Stomach smooth muscle (tissue), 2 donors: ENCODE results near the gene PPP1R12B.
"Not testable (repeated sequence)": the region's sequence is repeated elsewhere in the genome, so short reads cannot be mapped to it uniquely, and the experiment has no call there.

Source experiments
- H3K27ac ChIP-seq: one replicate; pipeline ENCODE4 v1.7.0; 2013; ENCODE audit warnings: mild to moderate bottlenecking, low read length, inconsistent platforms
- H3K27me3 ChIP-seq, 2 donors: one replicate each; pipeline ENCODE4 v1.7.0; 2013; ENCODE audit warnings: low read length in 2 of 2; ENCODE audit not compliant: insufficient read depth in 2 of 2, control insufficient read depth in 1 of 2
- H3K36me3 ChIP-seq, 2 donors: one replicate each; pipeline ENCODE4 v1.7.0; 2013; ENCODE audit warnings: low read length in 2 of 2; ENCODE audit not compliant: control insufficient read depth in 2 of 2, insufficient read depth in 2 of 2
- H3K4me1 ChIP-seq: one replicate; pipeline ENCODE4 v1.7.0; 2013; ENCODE audit warnings: low read length; ENCODE audit not compliant: control insufficient read depth, insufficient read depth
- H3K4me3 ChIP-seq, 2 donors: one replicate each; pipeline ENCODE4 v1.7.0; 2013; ENCODE audit warnings: low read length in 2 of 2
- H3K9ac ChIP-seq, 2 donors: one replicate each; pipeline ENCODE4 v1.7.0; 2013; ENCODE audit warnings: low read length in 2 of 2, mild to moderate bottlenecking in 1 of 2
- H3K9me3 ChIP-seq, 2 donors: one replicate each; pipeline ENCODE4 v1.7.0; 2013; ENCODE audit warnings: low read length in 2 of 2; ENCODE audit not compliant: control insufficient read depth in 2 of 2
- donor health status: healthy.
- donor health status: Pancreatic carcinoma.

PPP1R12B gene

DNA sequence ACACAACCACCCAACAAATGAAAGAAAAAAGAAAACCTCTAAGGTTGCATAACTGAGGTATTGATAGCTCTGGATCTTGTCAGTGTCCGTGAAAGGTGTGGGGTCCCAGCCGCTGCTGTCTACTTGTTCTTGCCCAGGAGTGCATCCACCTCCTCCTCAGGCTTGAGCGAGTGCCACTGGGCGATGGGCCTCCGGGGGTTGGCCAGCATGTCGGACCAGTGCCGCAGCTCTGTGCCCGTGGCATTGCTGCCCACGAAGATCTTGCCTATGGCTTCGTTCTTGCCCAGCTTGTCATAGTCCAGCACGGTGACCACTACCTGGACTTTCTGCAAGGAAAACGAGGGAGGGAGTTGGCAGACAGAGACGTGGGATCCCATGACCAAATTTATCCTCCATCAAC, 248.1 kb downstream of the PPP1R12B start:
- Histone ChIP-seq H3K27me3 (no peaks in the 10 kb centered on the region), H3K9me3 (no peaks in the 10 kb centered on the region), H3K27ac (no peak overlapping the region)

DNA sequence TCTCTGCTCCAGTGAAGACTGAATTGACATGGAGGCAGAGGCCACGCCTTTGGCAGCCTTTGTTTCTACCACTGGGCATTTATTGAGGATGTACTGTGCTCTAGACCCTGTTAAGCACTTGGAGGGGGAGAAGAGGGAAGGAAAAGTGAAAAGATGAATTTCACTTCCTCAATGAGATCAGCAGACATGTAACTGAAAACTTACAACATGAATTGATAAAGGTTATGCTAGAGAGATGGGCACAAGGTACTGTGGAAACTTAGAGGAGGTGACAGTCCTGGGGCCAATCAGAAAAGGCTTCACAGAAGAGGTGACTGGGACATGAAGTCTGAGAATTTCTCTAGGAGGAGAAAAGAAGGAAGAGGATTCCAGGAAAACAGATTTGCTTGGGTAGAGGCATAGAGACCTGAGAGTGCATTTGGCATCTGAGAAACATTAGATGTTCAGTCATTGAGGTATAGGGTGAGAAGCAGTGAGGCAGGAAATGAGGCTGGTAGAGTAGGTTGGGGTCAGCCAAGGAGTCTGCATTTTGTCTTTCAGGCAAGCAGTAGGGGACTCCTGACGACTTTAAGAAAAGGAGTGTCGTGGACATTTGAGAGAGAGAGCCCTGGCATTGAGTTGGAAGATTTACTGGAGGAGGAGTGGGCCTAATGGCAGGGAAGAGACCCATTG, 248.7 kb downstream of the PPP1R12B start:
- H3K4me1 ChIP-seq = peaks cover 19% of the 10 kb centered on the region
- no peaks in the 10 kb centered on the region for H3K9me3 ChIP-seq
- H3K9ac ChIP-seq = peak overlapping the region in 1 of 2 donors; percentile 5
- no peak overlapping the region for H3K27ac ChIP-seq
- H3K36me3 ChIP-seq = peaks cover 13 to 15% of the 10 kb centered on the region in 2 donors
- H3K27me3 ChIP-seq = no peaks in the 10 kb centered on the region
- no peak overlapping the region for H3K4me3 ChIP-seq

More for the DNA sequence above, 248.1 kb downstream of the PPP1R12B start:
- H3K4me3 ChIP-seq = no peak overlapping the region
- H3K4me1 ChIP-seq = peaks cover 19% of the 10 kb centered on the region
- H3K9ac ChIP-seq = no peak overlapping the region
- peaks cover 13 to 16% of the 10 kb centered on the region in 2 donors for H3K36me3 ChIP-seq

DNA sequence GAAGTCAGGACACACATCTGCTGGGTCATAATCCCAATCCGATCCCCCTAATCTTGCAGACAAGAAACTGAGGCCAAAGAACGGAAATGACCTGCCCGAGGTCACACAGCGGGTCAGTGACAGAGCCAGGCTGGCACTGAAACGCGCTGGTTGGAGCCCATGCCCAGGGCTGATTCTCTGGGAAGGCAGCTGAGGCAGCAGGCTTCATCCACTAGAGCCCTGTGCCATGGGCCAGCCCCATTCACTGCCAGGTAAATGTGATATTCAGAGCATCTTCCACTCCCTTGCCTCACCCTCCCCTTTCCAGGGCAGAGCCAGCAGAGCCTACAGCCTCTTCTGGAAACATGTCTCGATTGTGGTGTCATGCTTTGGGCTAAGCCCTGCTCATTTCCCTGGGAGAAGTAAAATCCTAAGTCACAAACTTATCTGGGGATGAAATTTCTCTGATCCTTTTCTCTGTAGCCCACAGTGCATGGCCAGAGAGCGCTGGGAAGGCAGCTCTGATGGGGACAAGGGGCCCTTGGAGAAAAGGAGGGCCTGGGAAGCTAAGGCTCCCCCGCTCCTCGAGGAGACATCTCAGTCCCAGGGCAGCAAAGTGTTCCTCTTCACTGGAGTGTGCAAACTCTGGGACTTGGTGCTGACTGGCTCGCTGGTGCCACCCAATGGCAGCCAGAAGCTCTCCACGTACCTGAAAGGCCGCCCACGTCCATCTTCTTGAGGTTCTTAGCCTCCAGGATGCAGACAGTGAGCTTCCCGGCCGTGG, 251.4 kb downstream of the PPP1R12B start:
- Histone ChIP-seq H3K4me3 (peak overlapping the region in 1 of 2 donors; percentile 15), H3K27me3 (no peaks in the 10 kb centered on the region), H3K4me1 (peaks cover 13% of the 10 kb centered on the region), H3K36me3 (peaks cover 19 to 20% of the 10 kb centered on the region in 2 donors), H3K9ac (peak overlapping the region in 1 of 2 donors; percentile 5), H3K27ac (peak overlapping the region; percentile 49), H3K9me3 (no peaks in the 10 kb centered on the region)

DNA sequence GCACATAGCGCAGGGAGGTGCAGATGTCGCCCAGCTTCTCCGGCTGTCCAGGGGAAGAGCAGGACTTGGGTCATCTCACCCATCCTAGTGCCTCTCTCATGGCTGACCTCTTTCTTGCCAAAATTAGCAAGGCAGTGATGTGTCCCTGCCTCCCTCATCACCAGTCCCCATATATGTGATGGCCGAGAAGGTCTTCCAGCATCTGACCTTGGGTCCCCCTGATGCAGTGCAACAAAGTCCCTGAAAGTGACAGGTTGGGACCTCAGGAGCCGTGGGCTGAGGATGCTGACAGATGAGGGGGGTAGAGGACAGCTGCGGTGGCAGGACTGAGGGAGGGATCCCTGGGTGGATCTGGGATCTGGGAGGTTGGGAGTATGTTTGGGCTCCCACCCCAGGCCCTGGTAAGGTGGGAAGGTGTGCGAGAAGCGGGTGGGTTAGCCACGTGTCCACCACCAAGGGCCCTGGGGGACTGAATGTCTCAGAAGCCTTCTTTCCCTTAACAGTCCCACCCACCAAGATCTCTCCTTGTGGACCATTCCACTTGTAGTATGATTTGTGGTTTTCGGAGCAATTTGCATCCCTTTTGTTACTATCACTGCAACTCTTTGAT, 252.0 kb downstream of the PPP1R12B start:
- H3K27me3 ChIP-seq = no peaks in the 10 kb centered on the region
- no peak overlapping the region for H3K9ac ChIP-seq
- peaks cover 15 to 22% of the 10 kb centered on the region in 2 donors for H3K36me3 ChIP-seq
- H3K4me3 ChIP-seq = no peak overlapping the region
- no peaks in the 10 kb centered on the region for H3K9me3 ChIP-seq
- peaks cover 13% of the 10 kb centered on the region for H3K4me1 ChIP-seq
- no peak overlapping the region for H3K27ac ChIP-seq

DNA sequence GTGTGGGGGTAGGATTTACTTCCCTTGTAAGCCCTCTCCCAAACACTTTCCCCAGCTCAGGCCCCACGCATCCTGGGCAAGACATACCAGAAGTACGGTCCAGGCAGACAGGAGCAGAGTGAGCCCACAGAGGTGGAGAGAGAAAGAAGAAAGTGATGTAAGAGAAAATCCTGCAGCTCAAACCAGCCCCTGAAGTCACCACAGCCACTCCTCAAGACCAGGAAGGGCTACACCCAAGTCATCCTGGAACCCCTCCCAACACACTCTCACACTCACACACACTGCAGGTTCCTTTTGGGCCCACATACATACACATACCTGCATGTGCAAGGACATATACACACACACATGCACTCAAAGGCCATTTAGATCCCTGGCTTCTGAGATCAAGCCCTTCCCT, 254.9 kb downstream of the PPP1R12B start:
- Histone ChIP-seq H3K36me3 (peaks cover 19 to 22% of the 10 kb centered on the region in 2 donors), H3K9me3 (no peaks in the 10 kb centered on the region), H3K27me3 (no peaks in the 10 kb centered on the region), H3K4me3 (no peak overlapping the region), H3K9ac (no peak overlapping the region), H3K27ac (no peak overlapping the region), H3K4me1 (peaks cover 13% of the 10 kb centered on the region)

DNA sequence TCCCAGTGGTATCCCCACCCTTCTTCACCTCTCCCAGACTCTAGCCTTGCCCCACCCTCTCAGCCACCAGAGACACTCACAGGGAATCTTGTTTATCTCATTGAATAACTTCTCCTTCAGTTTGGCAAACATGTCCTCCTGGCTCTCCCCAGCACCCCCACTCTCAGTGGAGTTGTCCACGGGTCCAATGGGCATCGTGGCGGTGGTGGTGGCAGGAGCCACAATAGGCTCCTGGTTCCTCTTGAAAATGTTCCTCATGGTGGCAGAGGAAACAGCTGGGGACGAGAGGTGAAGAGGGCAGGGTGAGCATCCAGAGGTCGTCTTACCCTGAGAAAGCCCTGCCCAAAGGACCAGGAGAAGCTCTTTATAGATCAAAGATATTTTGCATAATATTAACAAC, 257.0 kb downstream of the PPP1R12B start:
- Histone ChIP-seq H3K27ac (no peak overlapping the region), H3K36me3 (peaks cover 12 to 18% of the 10 kb centered on the region in 2 donors), H3K27me3 (no peaks in the 10 kb centered on the region), H3K9ac (no peak overlapping the region), H3K9me3 (no peaks in the 10 kb centered on the region), H3K4me3 (no peak overlapping the region), H3K4me1 (peaks cover 2% of the 10 kb centered on the region)

DNA sequence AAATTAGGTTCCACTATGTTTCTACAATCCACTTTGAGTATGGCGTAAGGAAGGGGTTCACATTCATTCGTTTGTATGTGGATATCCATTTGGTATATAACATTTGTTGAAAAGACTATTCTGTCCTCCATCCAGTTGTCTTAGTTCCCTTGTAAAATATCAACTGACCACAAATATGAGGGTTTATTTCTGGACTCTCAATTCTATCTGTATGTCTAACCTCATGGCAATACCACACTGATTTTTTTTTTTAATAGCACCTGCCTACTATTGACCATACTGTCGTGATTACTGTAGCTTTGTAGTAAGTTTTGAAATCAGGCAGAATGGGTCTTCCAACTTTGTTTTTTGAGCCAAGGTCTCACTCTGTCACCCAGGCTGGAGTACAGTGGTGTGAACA, 263.5 kb downstream of the PPP1R12B start:
- not testable (repeated sequence) for H3K9ac ChIP-seq, H3K36me3 ChIP-seq, H3K9me3 ChIP-seq, H3K27ac ChIP-seq, H3K4me3 ChIP-seq, H3K27me3 ChIP-seq
- H3K4me1 ChIP-seq = peaks cover 11% of the 10 kb centered on the region

DNA sequence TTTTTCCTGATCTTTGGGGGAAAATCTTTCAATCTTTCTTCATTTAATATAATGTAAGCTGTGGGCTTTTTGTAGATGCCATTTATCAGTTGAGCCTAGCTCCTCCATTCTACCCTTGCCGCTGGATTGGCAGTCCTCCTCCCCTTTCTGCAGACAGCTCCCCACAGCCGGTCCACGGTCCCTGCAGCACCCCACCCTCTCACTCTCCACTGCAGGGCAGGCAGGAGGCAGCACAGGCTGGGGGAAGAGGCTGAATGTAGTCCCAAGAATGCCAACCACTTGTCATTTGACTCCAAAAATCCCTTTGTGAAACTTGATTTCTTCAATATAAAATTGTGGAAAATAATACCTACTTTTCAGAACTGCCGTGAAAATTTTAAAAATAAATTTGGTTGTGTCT, 265.1 kb downstream of the PPP1R12B start:
- Histone ChIP-seq H3K4me3 (no peak overlapping the region), H3K4me1 (peaks cover 15% of the 10 kb centered on the region), H3K27me3 (no peaks in the 10 kb centered on the region), H3K9ac (no peak overlapping the region), H3K36me3 (no peaks in the 10 kb centered on the region), H3K9me3 (no peaks in the 10 kb centered on the region), H3K27ac (no peak overlapping the region)

DNA sequence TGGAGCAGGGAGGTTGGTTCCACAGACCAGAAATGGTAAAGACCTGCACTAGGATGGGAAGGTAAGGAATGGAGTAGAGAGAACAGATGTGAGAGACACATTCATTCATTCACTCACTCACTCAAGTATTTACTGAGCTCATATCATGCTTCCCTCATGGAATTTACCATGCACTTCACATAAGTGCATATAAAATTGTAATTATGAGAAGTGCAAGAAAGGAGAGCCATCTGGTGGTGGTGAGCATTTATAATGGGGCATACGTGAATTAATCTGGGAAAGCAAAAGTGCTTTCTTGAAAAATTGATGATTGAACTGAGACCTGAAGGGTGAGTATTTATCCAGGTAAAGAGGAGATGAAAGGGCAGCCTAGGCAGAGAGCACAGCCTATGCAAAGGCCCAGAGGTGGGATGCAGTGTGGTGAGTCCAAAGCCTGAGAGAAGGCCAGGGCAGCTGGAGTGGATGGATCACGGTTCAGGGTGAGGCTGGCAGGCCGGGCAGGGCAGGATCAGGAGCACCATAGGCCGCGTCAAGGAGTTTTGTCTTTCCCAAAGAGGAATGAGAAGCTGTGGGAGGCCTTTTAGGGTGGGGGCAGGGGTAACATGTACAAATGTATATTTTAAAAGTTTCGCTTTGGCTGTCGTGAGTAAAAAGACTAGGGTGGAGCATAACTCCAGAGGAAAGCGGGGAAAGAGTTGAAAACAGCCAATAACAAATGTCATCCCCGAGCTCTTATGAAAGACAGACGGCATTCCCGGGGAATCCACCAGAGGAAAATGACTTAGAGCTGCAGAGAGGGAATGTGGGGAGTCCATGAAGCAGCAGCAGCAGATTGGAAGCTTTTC, 266.1 kb downstream of the PPP1R12B start:
- not testable (repeated sequence) for H3K36me3 ChIP-seq, H3K4me3 ChIP-seq, H3K9me3 ChIP-seq, H3K27ac ChIP-seq, H3K27me3 ChIP-seq, H3K9ac ChIP-seq
- H3K4me1 ChIP-seq = peaks cover 19% of the 10 kb centered on the region

DNA sequence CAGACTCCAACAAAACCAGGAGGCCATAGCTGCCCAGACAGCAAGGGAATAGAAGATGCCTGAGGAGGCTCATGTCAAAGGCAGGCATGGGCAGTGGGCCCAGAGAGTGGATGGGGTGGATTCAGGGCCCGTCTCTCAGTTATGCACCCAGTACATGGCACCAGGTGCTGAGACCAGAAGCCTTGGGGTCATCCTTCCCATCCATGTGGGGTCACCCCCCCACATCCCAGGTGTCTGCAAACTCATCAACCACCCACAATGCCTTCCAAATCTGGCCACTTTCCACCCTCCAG, 266.7 kb downstream of the PPP1R12B start:
- peak overlapping the region; percentile 18 for H3K27ac ChIP-seq
- H3K9me3 ChIP-seq, H3K36me3 ChIP-seq, H3K9ac ChIP-seq, H3K27me3 ChIP-seq, H3K4me3 ChIP-seq: not testable (repeated sequence)
- H3K4me1 ChIP-seq = peaks cover 19% of the 10 kb centered on the region
